ENCODE results near the gene UQCRHL.

DNA sequence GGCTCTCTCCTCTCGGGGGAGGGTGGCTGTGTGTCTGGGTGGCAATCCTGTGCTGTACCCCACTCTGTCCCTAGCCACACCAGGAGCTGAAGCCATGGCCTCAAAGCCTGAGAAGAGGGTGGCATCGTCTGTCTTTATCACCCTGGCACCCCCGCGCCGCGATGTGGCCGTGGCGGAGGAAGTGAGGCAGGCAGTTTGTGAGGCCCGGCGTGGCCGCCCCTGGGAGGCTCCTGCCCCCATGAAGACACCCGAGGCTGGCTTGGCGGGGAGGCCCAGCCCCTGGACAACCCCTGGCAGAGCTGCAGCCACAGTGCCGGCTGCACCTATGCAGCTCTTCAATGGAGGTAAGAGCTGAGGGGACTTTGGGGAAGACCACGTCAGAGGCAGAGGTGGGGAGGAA is 42.6 kb downstream of the UQCRHL start:
- TF ChIP-seq, protein P1, sequence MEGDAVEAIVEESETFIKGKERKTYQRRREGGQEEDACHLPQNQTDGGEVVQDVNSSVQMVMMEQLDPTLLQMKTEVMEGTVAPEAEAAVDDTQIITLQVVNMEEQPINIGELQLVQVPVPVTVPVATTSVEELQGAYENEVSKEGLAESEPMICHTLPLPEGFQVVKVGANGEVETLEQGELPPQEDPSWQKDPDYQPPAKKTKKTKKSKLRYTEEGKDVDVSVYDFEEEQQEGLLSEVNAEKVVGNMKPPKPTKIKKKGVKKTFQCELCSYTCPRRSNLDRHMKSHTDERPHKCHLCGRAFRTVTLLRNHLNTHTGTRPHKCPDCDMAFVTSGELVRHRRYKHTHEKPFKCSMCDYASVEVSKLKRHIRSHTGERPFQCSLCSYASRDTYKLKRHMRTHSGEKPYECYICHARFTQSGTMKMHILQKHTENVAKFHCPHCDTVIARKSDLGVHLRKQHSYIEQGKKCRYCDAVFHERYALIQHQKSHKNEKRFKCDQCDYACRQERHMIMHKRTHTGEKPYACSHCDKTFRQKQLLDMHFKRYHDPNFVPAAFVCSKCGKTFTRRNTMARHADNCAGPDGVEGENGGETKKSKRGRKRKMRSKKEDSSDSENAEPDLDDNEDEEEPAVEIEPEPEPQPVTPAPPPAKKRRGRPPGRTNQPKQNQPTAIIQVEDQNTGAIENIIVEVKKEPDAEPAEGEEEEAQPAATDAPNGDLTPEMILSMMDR (IDR thresholded peaks at IDR 0.05 in 4 of 5, conservative IDR thresholded peaks at IDR 0.05 in 1 of 5): no peak
- no peak for TF ChIP-seq POLR2A (IDR thresholded peaks at IDR 0.05)
